Dedifferentiated amniotic fluid mesenchymal stem cell (primary cell): ENCODE measurements around the gene TACC2.

Experiments used
- DNase-seq: peaks from one replicate; pipeline ENCODE4 v3.0.0-alpha.2; 2016; ENCODE audit errors: extremely low spot score

Gene TACC2

DNA sequence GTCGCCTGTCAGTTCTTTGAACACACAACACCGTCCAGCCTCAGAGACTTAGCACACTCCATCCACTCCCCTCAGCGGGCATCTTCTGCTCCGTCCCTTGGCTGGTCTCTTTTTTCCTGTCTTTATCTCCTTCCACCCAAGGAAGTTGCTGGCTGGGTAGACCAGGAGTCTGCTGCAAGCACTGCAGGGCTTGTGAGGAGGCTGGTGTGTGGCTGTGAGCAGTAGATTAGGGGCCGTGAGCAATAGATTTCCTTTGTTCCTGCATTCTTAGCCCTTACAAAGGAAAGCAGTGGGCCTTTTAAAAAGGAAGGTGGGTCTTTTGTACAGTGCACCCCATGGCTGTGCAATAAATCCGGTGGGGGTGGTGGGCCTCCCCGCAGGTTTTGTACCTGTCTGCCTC is 181.8 kb downstream of the TACC2 start:
- DNase-seq = no peak

DNA sequence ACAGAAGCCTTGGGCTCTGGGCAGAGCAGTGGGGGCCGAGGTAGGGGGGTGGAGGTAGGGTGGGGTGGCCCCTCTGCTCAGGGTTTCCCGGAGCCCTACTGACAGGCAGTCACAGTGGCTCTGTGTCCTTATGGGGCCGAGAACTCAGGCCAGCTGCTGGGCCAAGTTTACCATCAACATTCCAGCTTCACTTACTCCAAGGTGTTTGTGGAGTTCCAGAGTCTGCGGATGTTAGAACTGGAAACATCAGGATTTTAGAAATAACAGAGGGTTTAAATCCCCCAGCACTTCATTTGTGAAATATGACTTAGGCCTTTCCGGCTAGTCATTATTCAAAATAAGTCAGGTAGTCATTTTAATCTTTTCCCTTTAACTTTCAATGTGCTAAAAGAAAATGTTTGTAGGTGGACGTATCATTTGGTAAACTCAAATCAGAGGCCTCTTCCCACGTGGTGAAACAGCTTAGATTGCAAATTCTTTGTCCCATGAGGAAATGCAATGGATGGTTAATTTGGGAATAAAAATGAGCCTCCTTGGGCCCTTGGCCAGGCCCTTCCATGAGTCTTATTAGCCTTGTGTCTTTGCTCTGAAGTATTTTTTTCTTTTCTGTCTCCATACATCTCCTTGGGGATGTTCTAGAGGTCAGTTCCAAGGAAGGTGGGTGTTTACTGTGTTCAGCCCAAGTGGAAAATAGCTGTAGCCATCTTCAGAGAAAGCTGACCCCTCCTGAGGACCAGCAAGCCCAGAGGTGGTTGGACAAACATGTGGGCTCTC is 182.5 kb downstream of the TACC2 start:
- no peak for DNase-seq

DNA sequence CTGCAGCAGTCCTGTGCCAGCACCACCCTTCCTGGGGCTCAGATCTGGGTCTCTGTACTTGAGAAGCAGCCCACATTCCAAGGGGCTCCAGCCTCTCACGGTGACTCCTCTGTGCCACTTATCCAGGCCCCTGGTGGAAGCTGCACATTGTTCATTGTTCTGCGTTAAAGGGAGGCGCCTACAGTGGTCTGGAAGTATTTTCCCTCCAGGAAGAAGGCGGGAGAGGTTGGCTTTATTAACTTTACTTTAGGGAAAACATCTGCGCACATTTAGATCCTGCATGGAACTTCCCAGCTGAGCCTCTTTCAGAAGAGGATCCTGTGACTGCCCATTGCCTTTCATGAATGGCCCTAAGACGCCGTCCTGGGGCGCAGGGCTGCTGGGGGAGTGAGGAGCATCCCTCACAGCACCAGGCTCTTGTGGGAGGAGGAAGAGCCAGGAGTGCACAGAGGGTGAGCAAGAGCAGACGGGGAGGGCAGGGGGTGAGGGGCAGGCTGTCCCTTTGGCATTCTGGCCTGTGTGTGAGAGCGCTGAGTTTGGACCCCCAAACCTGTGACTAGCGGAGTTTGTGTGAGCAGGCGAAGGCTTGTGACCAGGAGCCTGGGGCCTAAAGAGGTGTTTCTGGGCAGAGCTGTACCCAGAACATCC is 183.5 kb downstream of the TACC2 start:
- DNase-seq = no peak

DNA sequence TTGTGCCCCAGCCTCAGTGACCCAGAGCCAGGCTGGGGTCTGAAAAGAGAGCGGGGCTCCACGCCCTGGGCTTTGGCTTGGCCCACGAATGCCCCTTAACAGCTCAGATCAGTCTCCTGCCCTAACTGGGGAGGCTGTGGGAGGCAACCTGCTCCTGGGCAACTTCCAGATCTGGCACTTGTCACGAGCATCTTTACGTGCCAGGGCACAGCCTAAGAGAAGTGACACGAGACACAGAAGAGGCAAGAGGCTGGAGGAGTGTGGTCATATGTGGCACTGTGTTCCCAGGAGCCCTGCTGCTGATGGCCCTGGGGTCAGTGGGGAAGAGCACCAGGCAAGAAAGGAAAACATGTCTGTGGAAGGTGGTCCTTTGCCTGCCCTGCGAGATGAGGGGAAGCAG is 184.4 kb downstream of the TACC2 start:
- DNase-seq = no peak

DNA sequence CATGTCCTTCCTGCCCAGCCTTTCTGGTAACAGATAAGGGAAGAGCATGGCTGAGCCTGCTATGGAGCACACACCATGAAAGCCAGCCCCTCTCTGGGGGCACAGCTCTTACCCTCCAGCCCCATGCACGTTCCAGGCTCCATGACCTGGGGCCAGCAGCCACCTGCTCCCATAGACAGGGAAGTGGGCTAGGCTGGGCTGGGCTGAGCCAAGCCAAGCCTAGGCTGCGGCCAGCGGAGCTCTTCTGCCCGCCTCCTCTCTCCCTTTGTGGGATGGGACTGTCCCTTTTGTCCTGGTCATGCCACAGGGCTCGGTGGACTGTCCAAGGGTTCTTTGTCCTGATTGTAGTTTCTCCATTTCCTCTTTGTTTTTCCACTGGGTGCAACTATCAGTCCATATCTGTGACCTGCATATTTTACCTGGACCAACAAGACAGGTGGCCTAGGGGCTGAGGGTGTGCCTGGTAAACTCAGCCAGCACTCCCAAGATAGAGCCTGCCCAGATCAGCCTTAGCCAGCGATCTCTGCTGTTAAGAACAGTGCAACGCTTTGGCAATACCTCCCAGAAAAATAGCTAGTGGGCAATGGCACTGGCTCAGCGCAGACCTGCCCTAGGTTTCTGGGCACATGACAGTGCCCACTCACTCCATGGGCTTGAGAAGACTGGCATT is 184.9 kb downstream of the TACC2 start:
- DNase-seq = no peak

DNA sequence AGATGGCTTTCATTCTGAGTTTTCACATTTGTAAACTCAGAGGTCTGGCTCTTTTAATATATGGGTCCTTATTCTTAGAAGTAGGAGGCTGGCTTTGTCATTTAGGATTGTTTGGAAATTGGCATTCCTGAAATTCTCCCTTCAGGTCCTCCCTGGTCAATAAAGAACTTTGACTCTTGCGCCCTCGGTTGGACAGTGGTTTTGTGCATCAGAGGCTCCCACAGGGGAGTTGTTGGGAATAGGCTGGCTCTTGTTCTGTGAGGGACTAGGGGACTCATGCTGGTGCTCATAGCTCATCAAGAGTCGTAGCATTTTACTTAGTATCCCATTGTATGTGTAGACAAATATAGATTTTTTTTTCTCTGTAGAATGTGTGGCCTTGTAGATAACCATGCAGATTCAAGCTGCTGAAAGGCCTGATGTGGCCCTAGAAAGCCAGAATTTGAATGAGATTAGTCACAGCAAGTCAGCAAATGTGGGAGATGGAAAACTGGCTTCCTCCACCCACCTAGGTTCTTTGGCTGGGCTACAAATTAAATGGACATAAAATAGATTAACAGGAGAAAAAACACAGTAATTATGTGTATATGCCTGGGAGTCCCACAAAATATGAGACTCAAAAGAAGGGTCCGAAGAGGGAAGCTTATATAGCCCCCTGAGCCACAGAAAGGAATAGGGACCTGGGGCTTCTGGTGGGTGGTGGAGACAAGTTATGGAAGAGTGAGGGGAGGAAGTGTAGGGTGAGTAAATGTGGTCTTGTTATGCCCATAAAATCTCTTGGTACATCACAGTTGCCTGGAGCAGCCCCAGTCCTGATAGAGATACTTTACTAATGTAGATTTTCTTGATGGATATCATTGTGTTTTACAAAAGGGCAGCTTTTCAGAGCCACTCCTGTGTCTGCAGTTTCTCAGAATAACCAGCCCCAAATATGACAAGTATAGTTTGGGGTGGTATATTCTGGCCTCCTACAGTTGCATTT is 187.6 kb downstream of the TACC2 start:
- DNase-seq = no peak

DNA sequence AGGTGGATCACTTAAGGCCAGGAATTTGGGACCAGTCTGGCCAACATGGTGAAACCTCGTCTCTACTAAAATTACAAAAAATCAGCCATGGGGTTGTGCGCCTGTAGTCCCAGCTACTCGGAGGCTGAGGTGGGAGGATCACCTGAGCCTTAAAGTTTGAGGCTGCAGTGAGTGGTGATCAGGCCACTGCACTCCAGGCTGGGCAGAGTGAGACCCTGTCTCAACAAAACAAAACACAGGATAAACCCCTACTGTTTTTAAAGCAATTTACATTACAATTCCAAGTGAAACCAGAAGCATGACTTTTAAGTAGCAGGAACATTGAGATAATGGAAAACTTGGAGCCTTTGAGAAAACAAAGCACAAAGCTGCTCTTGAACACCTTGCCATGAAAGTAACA is 189.7 kb downstream of the TACC2 start:
- DNase-seq = no peak

DNA sequence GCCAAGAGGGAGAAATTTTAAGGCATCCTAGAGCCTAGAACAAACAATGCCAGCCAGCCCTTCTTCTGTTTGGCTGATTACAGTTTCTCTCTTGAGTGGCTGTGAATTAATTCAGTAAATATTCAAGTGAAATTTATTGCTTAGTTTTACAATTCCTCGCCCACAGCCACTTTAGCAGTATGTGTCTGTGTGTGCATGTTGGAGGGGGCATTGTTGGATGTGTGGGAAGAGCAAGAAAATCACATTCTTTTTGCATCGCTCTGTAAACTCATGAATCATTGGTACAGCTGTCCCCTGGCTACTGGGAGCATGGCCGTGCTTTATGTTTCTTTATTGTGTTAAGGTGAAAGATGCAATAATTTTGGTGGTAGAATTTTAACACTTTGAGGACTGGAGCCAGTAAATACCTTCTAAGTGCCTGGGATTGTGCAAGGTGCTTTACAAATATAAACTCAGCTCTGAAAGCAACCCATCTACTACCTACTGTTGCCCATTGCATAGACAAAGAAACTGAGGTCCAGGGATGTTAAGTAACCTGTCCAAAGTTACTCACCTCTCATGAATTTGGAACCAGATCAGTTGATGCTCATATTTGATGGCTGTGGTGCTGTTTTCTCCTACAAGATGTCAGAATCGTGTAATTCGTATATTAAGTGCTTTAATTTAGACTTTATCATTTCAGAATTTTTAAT is 192.2 kb downstream of the TACC2 start:
- peak; percentile 34 for DNase-seq

DNA sequence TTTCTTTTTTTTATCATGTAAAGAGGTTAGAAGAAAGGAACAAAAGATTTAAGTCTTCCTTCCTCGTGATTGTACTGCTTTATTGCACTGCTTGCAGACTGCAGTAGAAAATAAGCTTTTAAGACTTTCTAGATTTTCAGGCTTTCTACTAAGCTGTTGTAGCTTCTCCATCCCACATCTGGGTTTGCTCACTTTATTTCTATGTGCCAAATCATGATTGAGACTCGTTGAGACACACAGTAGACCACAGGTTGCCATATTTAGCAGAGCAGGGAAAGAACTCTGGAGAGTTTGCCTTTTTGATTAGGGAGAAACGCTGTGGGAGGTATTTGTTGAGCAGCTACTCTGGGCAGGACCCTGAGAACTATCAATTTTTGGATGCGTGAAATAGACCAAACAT is 192.9 kb downstream of the TACC2 start:
- no peak for DNase-seq

DNA sequence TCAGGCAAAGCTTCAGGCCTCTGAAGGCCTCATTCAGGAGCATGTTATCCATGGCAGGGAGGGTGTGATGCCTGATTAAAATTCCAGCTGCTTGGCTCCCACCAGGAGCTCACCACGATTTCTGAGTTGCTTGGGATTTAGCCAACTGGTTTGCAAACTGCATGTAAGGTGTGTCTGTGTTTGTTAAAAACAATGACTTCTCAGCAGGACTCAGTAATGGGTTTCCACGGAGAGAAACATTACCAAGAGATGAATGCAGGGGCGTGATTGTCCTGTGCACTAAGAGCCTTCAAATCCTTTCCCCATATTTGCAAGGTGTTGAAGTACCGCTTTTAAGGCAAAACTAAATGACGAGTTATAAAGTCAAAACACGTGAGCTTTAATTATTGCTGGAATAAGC is 193.3 kb downstream of the TACC2 start:
- DNase-seq = no peak

DNA sequence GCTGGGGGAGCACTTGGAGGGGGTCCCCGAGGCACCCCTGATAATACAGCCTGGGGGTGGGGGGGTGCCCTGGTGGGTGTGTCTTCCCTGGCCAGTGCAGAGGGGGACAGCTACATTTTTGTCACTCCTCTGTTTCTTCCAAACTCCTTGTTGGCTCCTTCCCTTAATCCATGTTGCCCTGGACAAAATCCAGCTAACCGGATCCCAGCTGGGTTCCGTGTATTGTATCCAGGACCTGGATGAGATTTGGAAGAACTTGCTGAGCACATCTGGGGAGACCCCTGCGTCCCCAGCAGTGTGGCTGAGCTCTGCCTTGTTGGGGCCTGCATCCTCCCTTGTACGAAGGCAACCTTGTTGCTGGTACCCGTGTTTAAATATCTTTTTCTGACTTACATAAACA is 195.3 kb downstream of the TACC2 start:
- no peak for DNase-seq

DNA sequence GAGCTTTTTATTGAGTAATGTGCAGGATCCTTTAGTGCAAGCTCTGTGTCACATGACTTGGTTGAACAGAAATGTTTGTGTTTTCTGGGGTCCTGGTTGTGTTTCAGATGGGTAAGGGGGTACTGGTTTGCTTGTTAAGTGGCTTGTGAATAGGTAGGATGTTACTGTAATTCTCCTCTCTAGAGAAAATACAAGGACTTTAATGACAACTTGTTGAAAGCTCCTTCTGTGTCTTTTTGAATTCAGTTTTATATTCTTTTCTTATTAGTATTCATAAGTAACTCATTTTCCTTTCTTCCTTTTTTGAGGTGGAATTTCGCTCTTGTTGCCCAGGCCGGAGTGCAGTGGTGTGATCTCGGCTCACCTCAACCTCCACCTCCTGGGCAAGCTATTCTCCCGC is 196.7 kb downstream of the TACC2 start:
- no peak for DNase-seq

DNA sequence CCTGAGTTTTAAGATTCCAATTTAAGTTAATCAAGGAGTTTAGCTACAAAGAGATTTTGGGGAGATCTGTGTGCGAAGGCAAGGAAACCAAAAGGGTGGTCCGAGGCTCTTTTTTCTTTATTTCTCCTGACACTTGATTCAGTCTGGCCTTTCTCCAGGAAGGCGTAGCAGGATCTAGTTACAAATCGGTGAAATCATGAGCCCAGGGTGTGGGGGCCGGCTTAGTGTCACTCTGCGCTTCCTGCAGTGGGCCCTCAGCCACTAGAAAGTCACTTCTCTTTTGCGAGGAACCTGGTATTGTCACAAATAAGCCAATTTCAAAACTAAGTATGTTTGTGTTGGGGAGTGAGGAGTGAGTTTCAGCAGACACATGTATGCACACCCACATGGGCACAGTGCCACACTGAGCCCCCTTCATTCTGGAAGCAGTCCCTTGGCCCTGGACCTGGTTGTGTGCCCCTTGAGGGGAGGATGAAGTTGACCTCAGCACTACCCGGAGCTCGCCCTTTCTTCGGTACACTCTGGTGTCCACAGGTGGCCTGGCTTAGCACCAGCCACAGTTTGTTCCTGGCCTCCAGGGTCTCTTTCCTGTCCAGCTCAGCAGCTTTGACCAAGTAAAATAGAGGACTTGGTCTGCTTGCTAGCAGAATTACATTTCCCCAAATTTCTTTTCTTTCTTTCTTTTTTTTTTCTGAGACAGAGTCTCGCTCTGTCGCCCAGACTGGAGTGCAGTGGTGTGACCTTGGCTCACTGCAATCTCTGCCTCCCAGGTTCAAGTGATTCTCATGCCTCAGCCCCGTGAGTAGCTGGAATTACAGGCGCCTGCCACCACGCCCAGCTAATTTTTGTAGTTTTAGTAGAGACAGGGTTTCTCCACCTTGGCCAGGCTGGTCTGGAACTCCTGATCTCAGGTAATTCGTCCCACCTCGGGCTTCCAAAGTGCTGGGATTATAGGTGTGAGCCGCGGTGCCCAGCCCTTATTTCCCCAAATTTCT is 198.2 kb downstream of the TACC2 start:
- DNase-seq = no peak

DNA sequence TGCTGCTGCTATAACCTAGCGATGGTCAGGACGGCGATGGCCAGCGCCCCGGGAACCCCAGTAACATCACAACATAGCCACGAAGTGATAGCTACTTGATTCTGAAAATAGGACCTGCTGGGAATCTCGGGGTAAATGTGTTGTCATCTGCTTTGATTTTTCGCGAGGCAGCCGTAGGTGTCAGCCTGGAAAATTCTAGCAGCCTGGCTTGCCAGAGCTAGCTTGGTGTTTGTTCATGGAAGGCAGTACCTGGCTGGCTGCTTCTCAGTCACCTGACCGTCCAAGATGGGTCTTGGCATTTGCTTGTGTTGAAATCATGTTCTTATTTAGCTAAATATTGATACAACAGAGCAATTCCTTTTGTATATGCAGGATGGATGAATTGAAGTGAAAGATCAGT is 199.7 kb downstream of the TACC2 start:
- DNase-seq = no peak

DNA sequence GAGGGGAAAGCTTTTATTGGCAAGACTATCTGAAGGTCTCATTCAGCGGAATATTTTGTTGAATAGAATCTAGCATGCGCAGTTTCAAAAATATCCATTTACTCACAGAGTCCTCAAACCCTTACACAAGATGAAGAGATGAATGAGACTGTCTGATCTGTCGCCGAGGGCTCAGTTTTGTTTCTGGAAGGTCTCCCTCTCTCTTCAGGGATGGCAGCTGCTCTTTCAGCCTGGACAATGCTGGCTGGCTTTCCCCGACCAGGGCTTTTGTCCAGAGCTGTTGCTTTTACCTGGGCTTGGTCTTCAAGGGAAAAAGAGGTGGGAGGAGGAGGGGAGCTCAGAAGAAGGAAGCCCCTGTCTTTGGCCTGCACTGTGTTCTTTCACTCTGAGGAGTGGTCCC is 200.2 kb downstream of the TACC2 start:
- no peak for DNase-seq

DNA sequence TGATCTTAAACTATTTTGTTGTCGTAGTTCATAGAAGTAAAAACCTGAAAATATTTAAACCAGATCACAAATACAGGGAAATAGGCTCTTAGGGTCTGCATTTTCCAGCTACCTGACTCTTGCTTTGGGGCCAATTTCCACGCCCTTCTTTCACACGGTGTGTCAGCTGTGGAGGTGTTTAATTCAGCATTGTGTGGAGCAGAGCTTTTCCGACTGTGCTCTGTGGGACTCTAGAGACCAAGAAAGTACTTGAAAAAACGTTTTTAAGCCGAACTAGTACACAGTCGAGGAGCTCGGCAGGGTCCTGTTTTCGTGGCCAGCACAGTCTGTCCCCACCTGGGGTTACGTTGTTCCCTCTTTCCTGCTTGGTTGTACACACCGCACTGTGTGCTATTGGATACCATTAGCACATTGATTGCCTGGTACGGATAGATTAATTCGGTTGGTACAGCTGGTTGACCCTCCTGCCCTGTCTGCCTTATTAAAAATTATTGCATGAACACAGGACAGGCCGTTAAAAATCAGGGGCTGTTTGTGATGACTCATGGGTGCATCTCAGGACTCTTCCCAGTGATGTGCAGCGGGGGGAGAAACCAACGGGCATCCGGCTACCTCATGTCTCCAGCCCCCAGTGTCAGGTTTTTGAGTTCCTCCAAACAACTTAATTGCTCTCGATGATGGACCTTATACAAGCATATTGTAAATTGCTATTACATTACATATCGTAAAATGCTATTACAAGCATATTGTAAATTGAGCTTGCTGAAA is 201.4 kb downstream of the TACC2 start:
- DNase-seq = no peak

DNA sequence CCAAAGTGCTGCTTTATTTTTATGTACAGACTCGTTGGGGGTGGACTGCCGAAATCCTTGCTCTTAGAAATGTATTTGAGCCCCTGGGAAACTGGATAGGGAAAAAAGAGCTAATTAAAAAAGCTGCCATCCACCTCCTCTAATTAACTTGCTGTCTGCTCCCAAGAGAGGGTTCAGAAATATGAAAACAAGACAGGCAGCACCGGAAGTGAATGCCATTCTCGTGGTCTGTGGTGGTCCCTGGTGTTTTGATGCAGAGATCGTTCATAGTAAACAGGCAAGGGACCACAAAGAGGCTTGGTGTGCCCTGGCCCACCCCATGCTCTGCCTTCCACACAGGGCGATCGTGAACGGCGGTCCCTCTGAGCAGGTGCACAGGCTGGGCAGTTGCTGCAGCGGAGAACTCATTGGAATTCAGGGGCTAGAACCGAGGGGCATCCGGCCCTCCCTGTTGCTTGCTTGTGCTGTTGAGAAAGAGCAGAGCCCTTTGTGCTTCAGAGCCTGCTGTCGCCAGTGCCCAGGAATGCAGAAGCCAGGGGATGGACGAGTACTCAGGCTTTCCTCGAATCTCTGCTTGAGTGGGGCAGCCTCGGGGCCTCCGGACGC is 203.1 kb downstream of the TACC2 start:
- no peak for DNase-seq

DNA sequence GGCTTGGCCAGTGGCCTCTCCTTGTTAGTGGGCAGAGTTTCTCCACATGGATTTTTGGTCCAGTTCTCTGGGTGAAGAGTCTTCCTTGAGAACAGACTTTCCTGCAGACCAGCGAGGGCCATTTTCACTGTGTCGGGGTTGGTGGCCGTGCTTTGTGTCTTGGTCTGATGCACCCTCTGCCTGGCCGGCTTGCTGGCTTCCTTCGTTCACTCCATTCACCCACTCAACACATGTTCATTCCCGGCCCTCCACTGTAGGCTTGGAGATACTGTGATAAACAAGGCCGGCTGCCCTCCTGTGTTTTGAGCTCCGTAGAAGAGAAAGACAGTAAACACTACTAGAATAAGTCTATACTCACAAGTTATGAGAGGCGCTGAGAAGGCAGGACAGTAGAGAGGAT is 205.3 kb downstream of the TACC2 start:
- no peak for DNase-seq

DNA sequence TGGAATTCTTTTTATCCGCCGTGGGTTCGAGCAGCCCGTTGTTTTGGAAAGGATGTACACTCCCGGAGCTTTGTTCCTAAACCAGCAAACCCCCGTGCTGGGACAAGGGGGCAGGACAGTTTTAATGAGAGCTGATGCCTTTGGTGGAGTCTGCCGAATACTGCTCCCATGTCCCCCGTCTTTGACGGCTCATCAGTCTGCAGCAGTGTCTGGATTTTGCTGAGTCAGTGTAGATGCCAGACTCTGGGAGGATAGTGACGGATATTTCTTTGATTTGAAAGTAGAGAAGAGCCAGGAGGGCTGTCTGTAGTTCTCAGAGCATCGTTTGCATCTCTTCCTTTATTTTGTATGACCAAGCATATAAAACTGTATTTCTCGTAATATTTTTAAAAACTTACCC is 207.3 kb downstream of the TACC2 start:
- no peak for DNase-seq
